Liver (tissue), 9 donors: ENCODE measurements around the gene OIT3. TPM values are rescaled to one million over a fixed set of nuclear protein-coding genes. Genes with fewer than 3 reads are reported as not detected.

Experiments used
- DNase-seq: peaks from one replicate; pipeline ENCODE4 v3.0.0-alpha.2; 2017; ENCODE audit warnings: low spot score
- H3K27ac ChIP-seq, 2 donors: one replicate each; pipeline ENCODE4 v1.7.0; 2013; ENCODE audit warnings: inconsistent platforms in 2 of 2, low read length in 2 of 2, control low read depth in 1 of 2, low read depth in 1 of 2, mild to moderate bottlenecking in 1 of 2
- H3K27me3 ChIP-seq, 4 donors: one replicate each; pipeline versions ENCODE4 v1.6.1 to v1.7.0; 2013; ENCODE audit warnings: low read length in 3 of 4, inconsistent platforms in 1 of 4, mild to moderate bottlenecking in 1 of 4, moderate library complexity in 1 of 4; ENCODE audit not compliant: control insufficient read depth in 4 of 4, insufficient read depth in 4 of 4
- H3K36me3 ChIP-seq, 4 donors: one replicate each; pipeline versions ENCODE4 v1.6.1 to v1.7.0; 2013; ENCODE audit warnings: low read length in 3 of 4, mild to moderate bottlenecking in 3 of 4, low read depth in 1 of 4, moderate library complexity in 1 of 4; ENCODE audit not compliant: control insufficient read depth in 4 of 4, insufficient read depth in 3 of 4
- H3K4me1 ChIP-seq, 4 donors: one replicate each; pipeline versions ENCODE4 v1.6.1 to v1.7.0; 2013; ENCODE audit warnings: low read length in 3 of 4, mild to moderate bottlenecking in 3 of 4, moderate library complexity in 1 of 4; ENCODE audit not compliant: control insufficient read depth in 4 of 4, insufficient read depth in 4 of 4
- H3K4me3 ChIP-seq, 3 donors: one replicate each; pipeline versions ENCODE4 v1.6.1 to v1.7.0; 2013; ENCODE audit warnings: low read length in 3 of 3, control low read depth in 1 of 3, low read depth in 1 of 3, mild to moderate bottlenecking in 1 of 3
- H3K9ac ChIP-seq, 2 donors: one replicate each; pipeline ENCODE4 v1.7.0; 2013; ENCODE audit warnings: low read length in 2 of 2, mild to moderate bottlenecking in 2 of 2, moderate library complexity in 2 of 2, control low read depth in 1 of 2, low read depth in 1 of 2
- H3K9me3 ChIP-seq, 4 donors: one replicate each; pipeline versions ENCODE4 v1.6.1 to v1.7.0; 2013; ENCODE audit warnings: low read length in 3 of 4; ENCODE audit not compliant: control insufficient read depth in 4 of 4
- ATF3 ChIP-seq: IDR thresholded peaks from 2 replicates; pipeline ENCODE4 v1.6.1; 2016; ENCODE audit warnings: antibody characterized with exemption
- EGR1 ChIP-seq, 2 donors: IDR thresholded peaks; 2 replicates each; pipeline ENCODE4 v1.6.1; 2016 to 2018; ENCODE audit warnings: antibody characterized with exemption in 2 of 2, low read depth in 2 of 2
- FOXA1 ChIP-seq: IDR thresholded peaks from 2 replicates; pipeline ENCODE4 v1.6.1; 2016; ENCODE audit warnings: antibody characterized with exemption
- FOXA2 ChIP-seq: IDR thresholded peaks from 2 replicates; pipeline ENCODE4 v1.6.1; 2016; ENCODE audit warnings: antibody characterized with exemption
- GABPA ChIP-seq, 2 donors: IDR thresholded peaks in 1 of 2; conservative IDR thresholded peaks in 1 of 2; 2 replicates each; pipeline ENCODE4 v1.6.1; 2016; ENCODE audit warnings: antibody characterized with exemption in 2 of 2, mild to moderate bottlenecking in 1 of 2, moderate library complexity in 1 of 2
- HNF4A ChIP-seq, 2 donors: conservative IDR thresholded peaks; 2 replicates each; pipeline ENCODE4 v1.6.1; 2016; ENCODE audit warnings: antibody characterized with exemption in 2 of 2, mild to moderate bottlenecking in 2 of 2
- HNF4G ChIP-seq: IDR thresholded peaks from 2 replicates; pipeline ENCODE4 v1.6.1; 2016; ENCODE audit warnings: antibody characterized with exemption
- JUND ChIP-seq, 2 donors: IDR thresholded peaks; 2 replicates each; pipeline ENCODE4 v1.6.1; 2016; ENCODE audit warnings: antibody characterized with exemption in 2 of 2
- NR2F2 ChIP-seq: IDR thresholded peaks from 2 replicates; pipeline ENCODE4 v1.6.1; 2016; ENCODE audit warnings: antibody characterized with exemption
- RAD21 ChIP-seq, 2 donors: IDR thresholded peaks; 2 replicates each; pipeline ENCODE4 v1.6.1; 2016; ENCODE audit warnings: antibody characterized with exemption in 2 of 2, mild to moderate bottlenecking in 2 of 2
- RXRA ChIP-seq, 2 donors: IDR thresholded peaks; 2 replicates each; pipeline ENCODE4 v1.6.1; 2017 to 2018; ENCODE audit warnings: antibody characterized with exemption in 2 of 2, mild to moderate bottlenecking in 1 of 2
- SP1 ChIP-seq: IDR thresholded peaks from 2 replicates; pipeline ENCODE4 v1.6.1; 2018; ENCODE audit warnings: antibody characterized with exemption, mild to moderate bottlenecking
- TAF1 ChIP-seq: conservative IDR thresholded peaks from 2 replicates; pipeline ENCODE4 v1.6.1; 2016; ENCODE audit warnings: antibody characterized with exemption, mild to moderate bottlenecking
- YY1 ChIP-seq: IDR thresholded peaks from 2 replicates; pipeline ENCODE4 v1.6.1; 2016; ENCODE audit warnings: antibody characterized with exemption, mild to moderate bottlenecking
- WGBS: extraction: QIAGEN DNeasy Blood & Tissue Kit; methylation state at CpG from one replicate; pipeline ENCODE4 v1.1.7; 2013; 5-methylcytosine and 5-hydroxymethylcytosine counted together
- polyA plus RNA-seq, 2 donors: library from polyadenylated mRNA; stranded (reverse) in 1 of 2; unstranded in 1 of 2; fragments of 200-250 nt in 1 of 2; fragments of >200 nt in 1 of 2; fragmentation: Nextera tagmentation in 1 of 2; extraction: Ambion mirVana in 1 of 2; gene quantifications; one replicate each; pipeline versions ENCODE4 v1.2.1 to v1.2.3, GENCODE V29; 2013 to 2015
- total RNA-seq, 2 donors: library from RNA; depleted of rRNA; stranded (reverse); fragments of >200 nt; gene quantifications; one replicate each; pipeline ENCODE4 v1.2.3, GENCODE V29; 2014
- TF ChIP-seq, protein P1 (sequence below): IDR thresholded peaks from 2 replicates; pipeline ENCODE4 v1.6.1; 2016; ENCODE audit warnings: antibody characterized with exemption
- TF ChIP-seq, protein P2 (sequence below): IDR thresholded peaks from 2 replicates; pipeline ENCODE4 v1.6.1; 2016; ENCODE audit warnings: antibody characterized with exemption
- TF ChIP-seq, protein P3 (sequence below): fragments of 150-350 bp; IDR thresholded peaks from 2 replicates; pipeline ENCODE4 v1.5.1; 2017; ENCODE audit warnings: improper control_type of control experiment, low read depth, low read length; ENCODE audit not compliant: missing input control
- TF ChIP-seq, protein P4 (sequence below): IDR thresholded peaks from 2 replicates; pipeline ENCODE4 v1.6.1; 2016; ENCODE audit warnings: antibody characterized with exemption, mild to moderate bottlenecking
- donor health status: healthy.
- donor health status: healthy.
- donor health status: healthy.
- donor health status: healthy.
- donor health status: healthy.

The OIT3 gene
- total and polyA plus RNA-seq, 4 donors = 19.0 to 84.8 (median 59.8) TPM

DNA sequence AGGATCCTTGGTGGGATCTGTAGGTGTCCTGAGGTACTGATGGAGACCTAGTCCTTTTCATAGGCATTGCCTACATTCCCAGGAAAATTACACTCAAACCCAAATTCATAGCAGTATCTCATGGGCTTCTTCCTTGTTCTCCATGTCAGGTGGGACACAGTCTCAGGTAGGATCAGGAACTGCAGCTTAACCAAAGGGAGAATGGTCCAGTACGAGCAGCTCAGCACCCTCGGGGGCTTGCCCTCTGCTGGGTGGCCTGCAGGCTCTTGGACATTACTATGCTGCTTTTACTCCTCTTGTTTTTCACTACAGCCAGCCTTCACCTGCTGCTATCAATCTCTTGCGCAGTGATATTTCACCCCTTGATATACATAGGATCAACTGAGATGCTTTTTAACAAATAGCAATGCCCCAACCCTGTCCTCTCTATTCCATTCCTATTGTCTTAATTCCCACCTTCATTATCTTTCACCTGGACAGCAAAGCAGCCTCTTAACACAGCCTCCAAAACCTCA is 32.5 kb downstream of the OIT3 start:
- no peak overlapping the region for H3K9ac ChIP-seq
- H3K4me3 ChIP-seq = no peak overlapping the region
- TF ChIP-seq JUND (IDR thresholded peaks at IDR 0.05) = no peak
- TF ChIP-seq SP1 = no peak
- no peak for TF ChIP-seq RXRA (IDR thresholded peaks at IDR 0.05)
- TF ChIP-seq, protein P1, sequence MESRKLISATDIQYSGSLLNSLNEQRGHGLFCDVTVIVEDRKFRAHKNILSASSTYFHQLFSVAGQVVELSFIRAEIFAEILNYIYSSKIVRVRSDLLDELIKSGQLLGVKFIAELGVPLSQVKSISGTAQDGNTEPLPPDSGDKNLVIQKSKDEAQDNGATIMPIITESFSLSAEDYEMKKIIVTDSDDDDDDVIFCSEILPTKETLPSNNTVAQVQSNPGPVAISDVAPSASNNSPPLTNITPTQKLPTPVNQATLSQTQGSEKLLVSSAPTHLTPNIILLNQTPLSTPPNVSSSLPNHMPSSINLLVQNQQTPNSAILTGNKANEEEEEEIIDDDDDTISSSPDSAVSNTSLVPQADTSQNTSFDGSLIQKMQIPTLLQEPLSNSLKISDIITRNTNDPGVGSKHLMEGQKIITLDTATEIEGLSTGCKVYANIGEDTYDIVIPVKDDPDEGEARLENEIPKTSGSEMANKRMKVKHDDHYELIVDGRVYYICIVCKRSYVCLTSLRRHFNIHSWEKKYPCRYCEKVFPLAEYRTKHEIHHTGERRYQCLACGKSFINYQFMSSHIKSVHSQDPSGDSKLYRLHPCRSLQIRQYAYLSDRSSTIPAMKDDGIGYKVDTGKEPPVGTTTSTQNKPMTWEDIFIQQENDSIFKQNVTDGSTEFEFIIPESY = no peak
- no peak for TF ChIP-seq FOXA1
- no peak for TF ChIP-seq TAF1
- TF ChIP-seq HNF4A (conservative IDR thresholded peaks at IDR 0.05) = no peak
- no peak for TF ChIP-seq NR2F2
- TF ChIP-seq, protein P2, sequence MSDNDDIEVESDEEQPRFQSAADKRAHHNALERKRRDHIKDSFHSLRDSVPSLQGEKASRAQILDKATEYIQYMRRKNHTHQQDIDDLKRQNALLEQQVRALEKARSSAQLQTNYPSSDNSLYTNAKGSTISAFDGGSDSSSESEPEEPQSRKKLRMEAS = no peak
- TF ChIP-seq FOXA2 = no peak
- no peak for TF ChIP-seq HNF4G
- no peak for TF ChIP-seq EGR1 (IDR thresholded peaks at IDR 0.05; ENCODE audit: low read depth in 2 of 2)
- TF ChIP-seq, protein P3, sequence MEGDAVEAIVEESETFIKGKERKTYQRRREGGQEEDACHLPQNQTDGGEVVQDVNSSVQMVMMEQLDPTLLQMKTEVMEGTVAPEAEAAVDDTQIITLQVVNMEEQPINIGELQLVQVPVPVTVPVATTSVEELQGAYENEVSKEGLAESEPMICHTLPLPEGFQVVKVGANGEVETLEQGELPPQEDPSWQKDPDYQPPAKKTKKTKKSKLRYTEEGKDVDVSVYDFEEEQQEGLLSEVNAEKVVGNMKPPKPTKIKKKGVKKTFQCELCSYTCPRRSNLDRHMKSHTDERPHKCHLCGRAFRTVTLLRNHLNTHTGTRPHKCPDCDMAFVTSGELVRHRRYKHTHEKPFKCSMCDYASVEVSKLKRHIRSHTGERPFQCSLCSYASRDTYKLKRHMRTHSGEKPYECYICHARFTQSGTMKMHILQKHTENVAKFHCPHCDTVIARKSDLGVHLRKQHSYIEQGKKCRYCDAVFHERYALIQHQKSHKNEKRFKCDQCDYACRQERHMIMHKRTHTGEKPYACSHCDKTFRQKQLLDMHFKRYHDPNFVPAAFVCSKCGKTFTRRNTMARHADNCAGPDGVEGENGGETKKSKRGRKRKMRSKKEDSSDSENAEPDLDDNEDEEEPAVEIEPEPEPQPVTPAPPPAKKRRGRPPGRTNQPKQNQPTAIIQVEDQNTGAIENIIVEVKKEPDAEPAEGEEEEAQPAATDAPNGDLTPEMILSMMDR = no peak
- TF ChIP-seq GABPA (IDR thresholded peaks at IDR 0.05 in 1 of 2, conservative IDR thresholded peaks at IDR 0.05 in 1 of 2) = no peak
- no peak for TF ChIP-seq YY1
- TF ChIP-seq, protein P4, sequence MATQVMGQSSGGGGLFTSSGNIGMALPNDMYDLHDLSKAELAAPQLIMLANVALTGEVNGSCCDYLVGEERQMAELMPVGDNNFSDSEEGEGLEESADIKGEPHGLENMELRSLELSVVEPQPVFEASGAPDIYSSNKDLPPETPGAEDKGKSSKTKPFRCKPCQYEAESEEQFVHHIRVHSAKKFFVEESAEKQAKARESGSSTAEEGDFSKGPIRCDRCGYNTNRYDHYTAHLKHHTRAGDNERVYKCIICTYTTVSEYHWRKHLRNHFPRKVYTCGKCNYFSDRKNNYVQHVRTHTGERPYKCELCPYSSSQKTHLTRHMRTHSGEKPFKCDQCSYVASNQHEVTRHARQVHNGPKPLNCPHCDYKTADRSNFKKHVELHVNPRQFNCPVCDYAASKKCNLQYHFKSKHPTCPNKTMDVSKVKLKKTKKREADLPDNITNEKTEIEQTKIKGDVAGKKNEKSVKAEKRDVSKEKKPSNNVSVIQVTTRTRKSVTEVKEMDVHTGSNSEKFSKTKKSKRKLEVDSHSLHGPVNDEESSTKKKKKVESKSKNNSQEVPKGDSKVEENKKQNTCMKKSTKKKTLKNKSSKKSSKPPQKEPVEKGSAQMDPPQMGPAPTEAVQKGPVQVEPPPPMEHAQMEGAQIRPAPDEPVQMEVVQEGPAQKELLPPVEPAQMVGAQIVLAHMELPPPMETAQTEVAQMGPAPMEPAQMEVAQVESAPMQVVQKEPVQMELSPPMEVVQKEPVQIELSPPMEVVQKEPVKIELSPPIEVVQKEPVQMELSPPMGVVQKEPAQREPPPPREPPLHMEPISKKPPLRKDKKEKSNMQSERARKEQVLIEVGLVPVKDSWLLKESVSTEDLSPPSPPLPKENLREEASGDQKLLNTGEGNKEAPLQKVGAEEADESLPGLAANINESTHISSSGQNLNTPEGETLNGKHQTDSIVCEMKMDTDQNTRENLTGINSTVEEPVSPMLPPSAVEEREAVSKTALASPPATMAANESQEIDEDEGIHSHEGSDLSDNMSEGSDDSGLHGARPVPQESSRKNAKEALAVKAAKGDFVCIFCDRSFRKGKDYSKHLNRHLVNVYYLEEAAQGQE = no peak
- no peak for TF ChIP-seq RAD21 (IDR thresholded peaks at IDR 0.05)
- no peak for TF ChIP-seq ATF3
- no peak for DNase-seq
- no peaks in the 10 kb centered on the region for H3K36me3 ChIP-seq
- H3K4me1 ChIP-seq = peaks cover 1 to 16% (median 9%) of the 10 kb centered on the region in 4 donors
- H3K9me3 ChIP-seq = peaks cover 0 to 5% (median under 1%) of the 10 kb centered on the region in 4 donors
- no peaks in the 10 kb centered on the region for H3K27me3 ChIP-seq
- WGBS = 91% methylated on average over 3 of the region's 3 CpGs
- H3K27ac ChIP-seq = no peak overlapping the region
